Measurements from ENCODE around the gene WWOX. TPM values are rescaled to one million over a fixed set of nuclear protein-coding genes. Genes with fewer than 3 reads are reported as not detected.

Gene WWOX
- total RNA-seq, 6 experiments from 2014 or later, result 0.46 to 3.4 (median 1.3) TPM

DNA sequence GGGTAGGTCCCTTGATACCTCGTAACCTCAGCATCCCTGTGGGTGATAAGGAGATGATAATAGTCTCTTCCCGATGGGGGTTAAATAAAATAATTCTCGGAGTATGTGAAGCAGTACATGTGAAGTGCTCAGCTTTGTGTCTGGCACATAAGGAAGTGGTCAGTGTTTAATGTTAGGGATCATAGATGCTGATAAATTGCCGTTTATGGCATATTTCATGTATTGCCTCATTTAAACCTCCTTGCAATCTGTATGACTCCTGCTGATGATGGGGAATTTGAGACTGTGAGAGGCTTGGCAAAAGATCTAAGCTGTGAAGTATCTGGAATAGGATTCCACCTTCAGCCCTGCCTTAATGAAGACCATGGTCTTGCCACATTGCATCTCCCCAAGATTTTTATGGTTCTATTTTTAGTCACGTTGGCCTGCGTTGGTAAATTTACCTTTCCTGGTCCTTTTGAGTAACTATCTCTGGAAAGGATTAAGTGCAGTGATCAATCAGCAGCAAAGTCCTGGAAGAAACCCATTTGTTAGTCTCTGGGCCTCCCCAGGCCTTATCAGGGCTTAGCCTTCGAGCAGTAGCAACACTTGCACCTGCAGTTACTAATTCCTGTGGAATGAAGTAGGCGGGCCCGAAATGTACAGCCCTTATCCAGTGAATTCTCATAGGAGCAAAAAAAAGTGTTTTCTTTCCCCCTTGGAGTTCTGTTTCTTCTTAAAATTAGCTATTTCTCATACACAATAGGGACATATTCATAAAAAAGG, 144.9 kb downstream of the WWOX start:
- Mint-ChIP-seq H3K4me1 (ENCODE audit: low read depth) (no peaks in the 10 kb centered on the region), H3K4me3 (no peak overlapping the region), H3K36me3 (ENCODE audit: low read depth) (peaks cover 11% of the 10 kb centered on the region), H3K27ac (no peak overlapping the region), H3K9me3 (peaks cover 81% of the 10 kb centered on the region), H3K27me3 (ENCODE audit: insufficient read depth) (peaks cover 2% of the 10 kb centered on the region; the same call in 1 of the 2 replicates)
- TF ChIP-seq, protein P1, sequence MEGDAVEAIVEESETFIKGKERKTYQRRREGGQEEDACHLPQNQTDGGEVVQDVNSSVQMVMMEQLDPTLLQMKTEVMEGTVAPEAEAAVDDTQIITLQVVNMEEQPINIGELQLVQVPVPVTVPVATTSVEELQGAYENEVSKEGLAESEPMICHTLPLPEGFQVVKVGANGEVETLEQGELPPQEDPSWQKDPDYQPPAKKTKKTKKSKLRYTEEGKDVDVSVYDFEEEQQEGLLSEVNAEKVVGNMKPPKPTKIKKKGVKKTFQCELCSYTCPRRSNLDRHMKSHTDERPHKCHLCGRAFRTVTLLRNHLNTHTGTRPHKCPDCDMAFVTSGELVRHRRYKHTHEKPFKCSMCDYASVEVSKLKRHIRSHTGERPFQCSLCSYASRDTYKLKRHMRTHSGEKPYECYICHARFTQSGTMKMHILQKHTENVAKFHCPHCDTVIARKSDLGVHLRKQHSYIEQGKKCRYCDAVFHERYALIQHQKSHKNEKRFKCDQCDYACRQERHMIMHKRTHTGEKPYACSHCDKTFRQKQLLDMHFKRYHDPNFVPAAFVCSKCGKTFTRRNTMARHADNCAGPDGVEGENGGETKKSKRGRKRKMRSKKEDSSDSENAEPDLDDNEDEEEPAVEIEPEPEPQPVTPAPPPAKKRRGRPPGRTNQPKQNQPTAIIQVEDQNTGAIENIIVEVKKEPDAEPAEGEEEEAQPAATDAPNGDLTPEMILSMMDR (IDR thresholded peaks at IDR 0.05), result no peak
- DNase-seq, result no peak

GRCh38 chr16:78246559-78246958, 147.1 kb downstream of the WWOX start:
- H3K4me1 Mint-ChIP-seq (ENCODE audit: low read depth), result no peaks in the 10 kb centered on the region
- no peak overlapping the region for H3K4me3 Mint-ChIP-seq
- TF ChIP-seq, protein P1 (IDR thresholded peaks at IDR 0.05), result no peak
- DNase-seq, result no peak
- peaks cover 4% of the 10 kb centered on the region; the same call in 1 of the 2 replicates for H3K36me3 Mint-ChIP-seq (ENCODE audit: low read depth)
- H3K9me3 Mint-ChIP-seq, result peaks cover 79% of the 10 kb centered on the region
- H3K27me3 Mint-ChIP-seq (ENCODE audit: insufficient read depth), result peaks cover 2% of the 10 kb centered on the region; the same call in 1 of the 2 replicates
- no peak overlapping the region for H3K27ac Mint-ChIP-seq

GRCh38 chr16:78249056-78249455, 149.6 kb downstream of the WWOX start:
- TF ChIP-seq, protein P1 (IDR thresholded peaks at IDR 0.05), result no peak
- peaks cover 2% of the 10 kb centered on the region; the same call in 1 of the 2 replicates for H3K27me3 Mint-ChIP-seq (ENCODE audit: insufficient read depth)
- no peak for DNase-seq
- no peaks in the 10 kb centered on the region for H3K4me1 Mint-ChIP-seq (ENCODE audit: low read depth)
- H3K27ac Mint-ChIP-seq, result no peak overlapping the region
- H3K4me3 Mint-ChIP-seq, result no peak overlapping the region
- peaks cover 69% of the 10 kb centered on the region for H3K9me3 Mint-ChIP-seq
- H3K36me3 Mint-ChIP-seq (ENCODE audit: low read depth), result peaks cover 4% of the 10 kb centered on the region; the same call in 1 of the 2 replicates

GRCh38 chr16:78249832-78250231, 150.4 kb downstream of the WWOX start:
- peaks cover 2% of the 10 kb centered on the region; the same call in 1 of the 2 replicates for H3K27me3 Mint-ChIP-seq (ENCODE audit: insufficient read depth)
- DNase-seq, result no peak
- TF ChIP-seq, protein P1 (IDR thresholded peaks at IDR 0.05), result no peak
- H3K36me3 Mint-ChIP-seq (ENCODE audit: low read depth), result peaks cover 4% of the 10 kb centered on the region; the same call in 1 of the 2 replicates
- no peaks in the 10 kb centered on the region for H3K4me1 Mint-ChIP-seq (ENCODE audit: low read depth)
- H3K27ac Mint-ChIP-seq, result no peak overlapping the region
- H3K4me3 Mint-ChIP-seq, result no peak overlapping the region
- H3K9me3 Mint-ChIP-seq, result peaks cover 64% of the 10 kb centered on the region

GRCh38 chr16:78251115-78251514, 151.7 kb downstream of the WWOX start:
- TF ChIP-seq, protein P1 (IDR thresholded peaks at IDR 0.05), result no peak
- Mint-ChIP-seq H3K27ac (no peak overlapping the region), H3K36me3 (ENCODE audit: low read depth) (no peaks in the 10 kb centered on the region), H3K27me3 (ENCODE audit: insufficient read depth) (no peaks in the 10 kb centered on the region; the same call in 1 of the 2 replicates), H3K4me1 (ENCODE audit: low read depth) (no peaks in the 10 kb centered on the region), H3K4me3 (no peak overlapping the region), H3K9me3 (peaks cover 60% of the 10 kb centered on the region)
- DNase-seq, result no peak
